Common myeloid progenitor, CD34-positive (primary cell): ENCODE results near the gene BBS9.

Experiments used
- CTCF ChIA-PET: fragments of 350-600 bp; sonication (Branson Sonifier 250); formaldehyde crosslinking; loops from one replicate; lab custom pipeline; 2021; ENCODE audit warnings: antibody characterized with exemption; lab: Charles Lee
- POLR2A ChIA-PET: fragments of 350-600 bp; sonication (Branson Sonifier 250); formaldehyde crosslinking; loops from one replicate; lab custom pipeline; 2021; ENCODE audit warnings: antibody characterized with exemption; lab: Charles Lee
- DNase-seq, 3 donors: peaks; one replicate each; pipeline versions ENCODE4 v3.0.0 to v3.0.0-alpha.2; 2013
- H3K27ac ChIP-seq, 2 experiments: 1 replicate in 1 of 2; 2 replicates in 1 of 2; pipeline ENCODE4 v1.7.0; 2013; ENCODE audit warnings: inconsistent platforms in 2 of 2, low read length in 2 of 2, mild to moderate bottlenecking in 2 of 2, low read depth in 1 of 2, moderate library complexity in 1 of 2; ENCODE audit not compliant: severe bottlenecking in 2 of 2, insufficient read depth in 1 of 2, poor library complexity in 1 of 2
- H3K27me3 ChIP-seq, 5 experiments: replicated peaks in 2 of 5; 1 replicate in 3 of 5; 2 replicates in 2 of 5; pipeline versions ENCODE4 v1.6.1 to v1.7.0; 2013; ENCODE audit warnings: low read length in 4 of 5, mild to moderate bottlenecking in 2 of 5, moderate library complexity in 2 of 5, inconsistent platforms in 1 of 5; ENCODE audit not compliant: insufficient read depth in 5 of 5, control insufficient read depth in 4 of 5
- H3K36me3 ChIP-seq, 4 experiments: 1 replicate in 2 of 4; 2 replicates in 2 of 4; pipeline versions ENCODE4 v1.6.1 to v1.7.0; 2013; ENCODE audit warnings: low read length in 3 of 4, control low read depth in 1 of 4, mild to moderate bottlenecking in 1 of 4; ENCODE audit not compliant: control insufficient read depth in 4 of 4, insufficient read depth in 4 of 4
- H3K4me1 ChIP-seq, 4 experiments: 1 replicate in 3 of 4; 2 replicates in 1 of 4; pipeline versions ENCODE4 v1.6.1 to v1.7.1; 2013; ENCODE audit warnings: low read length in 3 of 4, mild to moderate bottlenecking in 3 of 4, control low read depth in 1 of 4, inconsistent platforms in 1 of 4, moderate library complexity in 1 of 4; ENCODE audit not compliant: control insufficient read depth in 4 of 4, insufficient read depth in 4 of 4; ENCODE audit errors: control extremely low read depth in 1 of 4
- H3K4me3 ChIP-seq, 7 experiments: 1 replicate in 4 of 7; 2 replicates in 3 of 7; pipeline versions ENCODE4 v1.5.1 to v1.7.0; 2013; ENCODE audit warnings: mild to moderate bottlenecking in 7 of 7, low read length in 6 of 7, moderate library complexity in 6 of 7, inconsistent platforms in 2 of 7, low read depth in 2 of 7, control low read depth in 1 of 7; ENCODE audit not compliant: insufficient read depth in 4 of 7, control insufficient read depth in 1 of 7; ENCODE audit errors: extremely low read depth in 1 of 7
- H3K9me3 ChIP-seq, 5 experiments: 1 replicate in 4 of 5; 2 replicates in 1 of 5; pipeline versions ENCODE4 v1.6.1 to v1.7.1; 2013; ENCODE audit warnings: low read length in 4 of 5, mild to moderate bottlenecking in 2 of 5, inconsistent platforms in 1 of 5, low read depth in 1 of 5, moderate library complexity in 1 of 5; ENCODE audit not compliant: control insufficient read depth in 4 of 5, insufficient read depth in 2 of 5; ENCODE audit errors: control extremely low read depth in 1 of 5
- WGBS: methylation state at CpG from one replicate; pipeline ENCODE4 v1.1.5; 2013; ENCODE audit not compliant: insufficient coverage; 5-methylcytosine and 5-hydroxymethylcytosine counted together

The BBS9 gene

DNA sequence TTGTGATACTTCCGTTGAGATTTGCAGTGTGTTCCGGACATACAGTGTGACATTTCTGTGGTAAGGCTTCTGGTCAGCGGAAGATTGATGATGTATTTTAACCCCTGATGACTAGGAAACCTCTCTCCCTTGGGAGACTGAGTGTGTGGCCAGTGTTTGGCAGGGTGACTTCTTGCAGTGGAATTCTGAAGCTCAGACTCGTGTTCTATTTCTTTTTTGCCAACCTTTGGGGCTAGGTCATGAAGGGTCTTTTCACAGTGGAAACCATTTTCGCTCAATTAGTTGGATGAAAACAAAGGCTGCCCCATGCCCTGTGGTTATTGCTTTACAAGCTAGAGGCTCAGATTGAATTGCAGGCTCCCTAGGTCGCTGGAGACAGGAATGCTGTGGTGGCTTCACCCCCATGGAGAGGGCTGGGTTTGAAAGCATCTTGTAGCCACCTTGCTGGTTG lies 288.9 kb downstream of the BBS9 start:
- H3K4me3 ChIP-seq = no peak overlapping the region
- no peak for DNase-seq
- WGBS = 97% methylated on average over 4 of the region's 6 CpGs
- CTCF ChIA-PET = no interaction called here
- POLR2A ChIA-PET = no interaction called here
- no peaks in the 10 kb centered on the region for H3K27me3 ChIP-seq
- no peaks in the 10 kb centered on the region for H3K36me3 ChIP-seq
- H3K4me1 ChIP-seq = no peaks in the 10 kb centered on the region
- H3K27ac ChIP-seq = no peak overlapping the region
- no peaks in the 10 kb centered on the region for H3K9me3 ChIP-seq

DNA sequence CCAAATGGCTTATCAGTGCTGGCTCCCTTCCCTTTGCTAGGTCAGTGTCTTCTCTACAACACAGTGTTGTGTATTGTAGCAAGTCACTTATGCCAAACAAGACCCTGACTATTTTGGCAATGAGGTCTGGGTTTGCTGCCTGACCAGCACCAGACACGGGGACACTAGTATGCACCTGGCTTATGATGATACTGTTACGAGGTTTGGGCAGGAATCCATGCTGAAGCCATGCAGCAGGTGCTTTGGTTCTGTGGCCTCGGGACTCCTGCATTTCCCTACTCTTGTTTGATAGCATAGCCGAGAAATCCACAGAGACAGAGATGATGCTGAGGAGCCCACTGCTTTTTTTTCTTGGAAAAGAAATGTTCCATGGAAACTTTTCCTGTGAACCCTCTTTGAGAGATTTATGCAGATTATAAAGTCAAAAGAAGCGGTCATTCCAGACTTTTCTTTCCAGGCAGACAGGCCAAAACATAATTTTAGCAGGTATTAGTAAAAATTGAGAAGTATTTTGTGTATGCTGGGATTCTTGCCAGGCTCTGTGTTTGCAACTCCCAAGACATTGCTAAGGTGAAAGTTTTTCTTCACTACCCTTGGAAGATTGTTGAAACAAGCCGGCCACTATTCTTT lies 291.1 kb downstream of the BBS9 start:
- H3K27me3 ChIP-seq = no peaks in the 10 kb centered on the region
- H3K4me1 ChIP-seq = no peaks in the 10 kb centered on the region
- H3K9me3 ChIP-seq = no peaks in the 10 kb centered on the region
- no peak overlapping the region for H3K4me3 ChIP-seq
- no peaks in the 10 kb centered on the region for H3K36me3 ChIP-seq
- 100% methylated on average over 2 of the region's 6 CpGs for WGBS
- H3K27ac ChIP-seq = no peak overlapping the region
- ChIA-PET CTCF (no interaction called here), POLR2A (no interaction called here)
- no peak for DNase-seq

DNA sequence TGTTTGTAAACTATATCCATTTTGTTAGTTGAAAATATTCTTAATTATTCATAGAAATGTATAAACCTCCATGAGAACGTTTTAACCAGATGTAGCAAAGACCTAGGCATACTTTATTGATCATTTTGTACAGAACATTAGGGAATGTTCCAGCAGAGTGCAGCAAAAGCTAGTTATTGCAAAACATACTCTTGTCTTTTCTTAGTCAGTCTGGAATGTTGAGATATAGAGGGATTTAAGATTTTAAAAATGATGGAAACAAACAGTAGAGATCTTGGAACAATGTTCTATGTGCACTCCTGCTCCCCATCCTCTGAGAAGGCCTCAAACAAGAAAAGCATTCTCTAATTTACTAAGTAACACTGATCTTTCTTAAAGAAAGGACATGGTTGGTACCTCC lies 292.1 kb downstream of the BBS9 start:
- Histone ChIP-seq H3K4me1 (no peaks in the 10 kb centered on the region), H3K9me3 (no peaks in the 10 kb centered on the region), H3K27ac (no peak overlapping the region), H3K36me3 (no peaks in the 10 kb centered on the region), H3K4me3 (no peak overlapping the region), H3K27me3 (no peaks in the 10 kb centered on the region)
- DNase-seq = no peak
- POLR2A ChIA-PET = no interaction called here
- no CpG with 5 or more reads among the region's 1 CpG for WGBS
- CTCF ChIA-PET = interaction anchor here (1.2 kb wide), 1 partner anchor 26 kb away, joined by 3 read pairs; no protein-coding TSS in a partner anchor

DNA sequence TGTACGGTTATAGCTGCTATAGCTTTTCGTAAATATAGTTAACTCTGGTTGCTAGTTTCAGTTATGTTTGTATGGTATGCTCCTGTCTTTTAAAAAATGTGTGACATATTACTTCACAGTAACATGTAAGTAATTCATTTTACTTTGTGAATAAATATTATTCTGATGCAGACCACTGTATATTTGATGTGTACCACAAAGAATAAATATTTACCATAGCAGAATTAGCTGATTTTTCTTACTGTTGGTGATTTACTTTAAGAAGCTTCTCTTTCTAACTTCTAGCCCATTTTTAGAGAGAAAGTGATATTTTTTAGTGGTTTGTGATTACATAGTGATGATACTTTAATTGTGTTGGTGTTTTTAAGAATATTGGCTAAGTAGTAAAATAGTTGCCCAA lies 292.8 kb downstream of the BBS9 start:
- H3K4me1 ChIP-seq = no peaks in the 10 kb centered on the region
- no peaks in the 10 kb centered on the region for H3K9me3 ChIP-seq
- no peaks in the 10 kb centered on the region for H3K36me3 ChIP-seq
- H3K27ac ChIP-seq = no peak overlapping the region
- H3K4me3 ChIP-seq = no peak overlapping the region
- POLR2A ChIA-PET = no interaction called here
- CTCF ChIA-PET = interaction anchor here (0.6 to 1.3 kb wide), 3 partner anchors 10 to 39 kb away, joined by 3 to 4 read pairs (median 3); no protein-coding TSS in a partner anchor
- H3K27me3 ChIP-seq = no peaks in the 10 kb centered on the region
- DNase-seq = no peak
- WGBS = no CpG with 5 or more reads among the region's 2 CpGs

DNA sequence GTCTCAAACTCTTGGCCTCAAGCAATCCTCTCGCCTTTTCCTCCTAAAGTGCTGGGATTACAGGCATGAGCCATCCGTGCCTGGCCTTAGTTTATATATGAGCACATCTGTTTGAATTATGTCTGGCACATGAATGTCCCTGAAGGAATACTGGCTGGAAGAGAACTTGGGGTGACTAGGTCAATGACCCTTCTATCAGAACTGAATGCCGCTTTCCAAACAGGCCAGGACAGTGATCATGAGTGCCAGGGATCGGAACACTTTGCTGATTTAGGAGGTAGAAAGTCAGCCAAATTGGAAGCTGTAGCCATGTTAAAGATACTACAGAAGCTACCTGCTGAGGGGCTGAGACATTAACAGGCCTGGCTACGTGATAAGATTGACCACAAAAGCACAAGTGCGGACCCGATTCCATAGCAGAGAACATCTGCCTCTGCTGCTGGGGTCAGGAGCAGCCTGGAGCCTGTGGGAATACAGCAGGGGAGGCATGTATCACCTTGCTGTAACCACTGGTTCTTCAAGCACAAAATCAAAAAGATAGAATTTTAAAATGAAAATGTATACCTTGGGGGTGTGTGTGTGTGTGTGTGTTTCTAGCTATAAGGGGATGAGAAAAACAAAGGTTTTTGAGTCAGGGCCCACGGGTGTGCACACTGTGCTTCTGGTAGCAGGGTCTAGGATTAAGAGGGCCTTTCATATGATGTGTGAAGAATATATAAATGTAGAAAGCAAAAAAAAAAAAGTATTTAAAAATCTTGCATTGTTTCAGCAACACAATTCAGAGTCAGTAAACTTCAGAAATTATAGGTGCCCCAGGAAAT lies 293.7 kb downstream of the BBS9 start:
- no peaks in the 10 kb centered on the region for H3K27me3 ChIP-seq
- ChIA-PET POLR2A (no interaction called here), CTCF (interaction anchor here (0.6 to 1.3 kb wide), 3 partner anchors 10 to 38 kb away, joined by 3 to 4 read pairs (median 3); no protein-coding TSS in a partner anchor)
- WGBS = 100% methylated on average over 6 of the region's 8 CpGs
- H3K36me3 ChIP-seq = no peaks in the 10 kb centered on the region
- no peak overlapping the region for H3K4me3 ChIP-seq
- DNase-seq = no peak
- H3K4me1 ChIP-seq = no peaks in the 10 kb centered on the region
- no peaks in the 10 kb centered on the region for H3K9me3 ChIP-seq
- H3K27ac ChIP-seq = no peak overlapping the region

DNA sequence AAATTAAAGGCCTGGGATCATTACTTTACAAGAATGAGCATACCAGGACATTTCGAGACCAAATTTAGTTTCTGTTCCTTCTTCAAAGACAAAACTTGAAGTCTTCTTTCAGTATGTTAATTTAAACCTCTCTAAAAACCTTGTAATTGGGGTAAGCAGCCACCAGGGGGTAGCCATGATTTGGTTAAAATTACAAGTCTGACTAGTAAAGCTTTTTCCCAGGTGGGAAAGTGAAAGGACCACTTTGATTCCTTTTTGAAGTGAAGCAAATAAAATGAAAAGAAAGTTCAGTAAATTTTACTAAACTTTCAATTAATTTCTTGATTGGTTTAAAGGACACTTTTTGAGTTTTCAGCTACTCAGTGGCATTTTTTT lies 294.3 kb downstream of the BBS9 start:
- Histone ChIP-seq H3K27ac (no peak overlapping the region), H3K9me3 (no peaks in the 10 kb centered on the region), H3K27me3 (no peaks in the 10 kb centered on the region), H3K4me3 (no peak overlapping the region), H3K4me1 (no peaks in the 10 kb centered on the region), H3K36me3 (no peaks in the 10 kb centered on the region)
- no CpG with 5 or more reads among the region's 1 CpG for WGBS
- CTCF ChIA-PET = no interaction called here
- POLR2A ChIA-PET = no interaction called here
- DNase-seq = peak in 2 of 3 donors; percentile 1 to 7

DNA sequence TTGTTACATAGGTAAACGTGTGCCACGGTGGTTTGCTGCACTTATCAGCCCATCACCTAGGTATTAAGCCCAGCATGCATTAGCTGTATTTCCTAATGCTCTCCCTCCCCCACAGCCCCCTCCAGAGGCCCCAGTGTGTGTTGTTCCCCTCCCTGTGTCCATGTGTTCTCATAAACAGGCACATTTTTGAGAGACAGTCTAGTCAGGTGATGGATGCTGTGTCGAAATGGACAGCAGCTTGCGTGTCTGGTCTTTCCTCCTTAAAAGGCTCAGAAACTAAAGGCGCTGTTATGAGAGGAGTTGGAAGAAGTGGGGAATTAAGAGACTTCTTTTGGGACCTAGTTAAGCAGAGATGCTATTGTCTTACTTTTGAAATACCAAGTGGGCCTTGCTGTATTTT lies 296.0 kb downstream of the BBS9 start:
- CTCF ChIA-PET = no interaction called here
- H3K36me3 ChIP-seq = no peaks in the 10 kb centered on the region
- WGBS = 88% methylated on average over 5 of the region's 5 CpGs
- DNase-seq = no peak
- H3K9me3 ChIP-seq = no peaks in the 10 kb centered on the region
- no peak overlapping the region for H3K27ac ChIP-seq
- H3K4me1 ChIP-seq = no peaks in the 10 kb centered on the region
- H3K4me3 ChIP-seq = no peak overlapping the region
- POLR2A ChIA-PET = no interaction called here
- H3K27me3 ChIP-seq = no peaks in the 10 kb centered on the region
